Frontal cortex (tissue), 4 donors: ENCODE results near the gene SMKR1. TPM values are rescaled to one million over a fixed set of nuclear protein-coding genes. Genes with fewer than 3 reads are reported as not detected.
"Not testable (repeated sequence)": the region's sequence is repeated elsewhere in the genome, so short reads cannot be mapped to it uniquely, and the experiment has no call there.

ENCODE experiments used
- DNase-seq, 2 donors: peaks; one replicate each; pipeline ENCODE4 v3.0.0; 2012; ENCODE audit warnings: low spot score in 2 of 2
- FAIRE-seq: peaks from 2 replicates; lab custom pipeline; 2012; peaks lifted over from hg19 to GRCh38; lab: Jason Lieb, UNC
- total RNA-seq: library from RNA; depleted of rRNA; stranded (reverse); fragments of >200 nt; gene quantifications from one replicate; pipeline ENCODE4 v1.2.3, GENCODE V29; 2014
- donor health status: control.
- donor health status: control.
- donor health status: control.

SMKR1 gene
- total RNA-seq, 1 donor from 2014 or later = 3.7 TPM

GRCh38 chr7:129522088-129522970, 20.0 kb downstream of the SMKR1 start:
- no peak for DNase-seq
- no peak for FAIRE-seq

GRCh38 chr7:129522971-129523340, 20.6 kb downstream of the SMKR1 start:
- DNase-seq = no peak
- FAIRE-seq = no peak

- DNase-seq (no peak), FAIRE-seq (no peak)
Observed at GRCh38 chr7:129523924-129524323, 21.6 kb downstream of the SMKR1 start.

GRCh38 chr7:129524405-129524804, 22.1 kb downstream of the SMKR1 start:
- not testable (repeated sequence) for FAIRE-seq, DNase-seq

- FAIRE-seq (no peak), DNase-seq (no peak)
Observed at GRCh38 chr7:129525225-129525862, 23.0 kb downstream of the SMKR1 start.

GRCh38 chr7:129529643-129530042, 27.3 kb downstream of the SMKR1 start:
- no peak for FAIRE-seq
- no peak for DNase-seq

GRCh38 chr7:129530795-129531391, 28.6 kb downstream of the SMKR1 start:
- FAIRE-seq = no peak
- no peak for DNase-seq

- FAIRE-seq = no peak
- DNase-seq = no peak
Observed at GRCh38 chr7:129531721-129532120, 29.4 kb downstream of the SMKR1 start.

- DNase-seq (no peak), FAIRE-seq (no peak)
Observed at GRCh38 chr7:129532375-129532774, 30.0 kb downstream of the SMKR1 start.

GRCh38 chr7:129534558-129535274, 32.4 kb downstream of the SMKR1 start:
- DNase-seq, FAIRE-seq: not testable (repeated sequence)

- no peak for DNase-seq
- no peak for FAIRE-seq
Observed at GRCh38 chr7:129535896-129536295, 33.6 kb downstream of the SMKR1 start.

GRCh38 chr7:129536323-129536722, 34.0 kb downstream of the SMKR1 start:
- DNase-seq (no peak), FAIRE-seq (no peak)

- FAIRE-seq (no peak), DNase-seq (no peak)
Observed at GRCh38 chr7:129538790-129539189, 36.5 kb downstream of the SMKR1 start.

- DNase-seq (no peak), FAIRE-seq (no peak)
Observed at GRCh38 chr7:129540340-129540739, 38.0 kb downstream of the SMKR1 start.

- FAIRE-seq (no peak), DNase-seq (no peak)
Observed at GRCh38 chr7:129544700-129545099, 42.4 kb downstream of the SMKR1 start.

GRCh38 chr7:129550693-129551360, 48.5 kb downstream of the SMKR1 start:
- DNase-seq (no peak), FAIRE-seq (no peak)

GRCh38 chr7:129553899-129554461, 51.6 kb downstream of the SMKR1 start:
- DNase-seq = peak in 1 of 2 donors; percentile 40
- FAIRE-seq = no peak

- FAIRE-seq (no peak), DNase-seq (no peak)
Observed at GRCh38 chr7:129556607-129557133, 54.3 kb downstream of the SMKR1 start.
